Smooth muscle cell (in vitro differentiated cells): ENCODE results near the gene GRIK3. TPM values are rescaled to one million over a fixed set of nuclear protein-coding genes. Genes with fewer than 3 reads are reported as not detected.
A peak's percentile ranks its signal among the peaks of the same experiment; 100 is the strongest.

Experiments used
- DNase-seq: peaks from one replicate; lab custom pipeline; 2025; ENCODE audit not compliant: unreplicated experiment; lab: John Stamatoyannopoulos, UW
- H2AFZ ChIP-seq: fragments of 200-600 bp; sonication (generic); 2 replicates; pipeline ENCODE4 v1.6.0; 2016; ENCODE audit warnings: antibody characterized with exemption, low read depth, mild to moderate bottlenecking
- H3F3A ChIP-seq: fragments of 200-600 bp; sonication (generic); 2 replicates; pipeline ENCODE4 v1.6.0; 2017; ENCODE audit warnings: antibody characterized with exemption, low read depth
- H3K27ac ChIP-seq: fragments of 200-600 bp; sonication (generic); 2 replicates; pipeline ENCODE4 v1.5.1; 2016; ENCODE audit warnings: low read depth, mild to moderate bottlenecking
- H3K27me3 ChIP-seq: fragments of 200-600 bp; sonication (generic); 2 replicates; pipeline ENCODE4 v1.6.1; 2016; ENCODE audit warnings: low read depth, mild to moderate bottlenecking
- H3K36me3 ChIP-seq: fragments of 200-600 bp; sonication (generic); 2 replicates; pipeline ENCODE4 v1.5.1; 2016; ENCODE audit warnings: low read depth
- H3K4me1 ChIP-seq: fragments of 200-600 bp; sonication (generic); 2 replicates; pipeline ENCODE4 v1.5.1; 2016; ENCODE audit warnings: low read depth
- H3K4me2 ChIP-seq: fragments of 200-600 bp; sonication (generic); 2 replicates; pipeline ENCODE4 v1.6.0; 2016; ENCODE audit warnings: mild to moderate bottlenecking
- H3K4me3 ChIP-seq: fragments of 200-600 bp; sonication (generic); 2 replicates; pipeline ENCODE4 v1.5.1; 2016; ENCODE audit warnings: mild to moderate bottlenecking
- H3K79me2 ChIP-seq: fragments of 200-600 bp; sonication (generic); 2 replicates; pipeline ENCODE4 v1.6.0; 2016; ENCODE audit warnings: low read depth, mild to moderate bottlenecking
- H3K9ac ChIP-seq: fragments of 200-600 bp; sonication (generic); 2 replicates; pipeline ENCODE4 v1.6.0; 2016; ENCODE audit warnings: low read depth
- H3K9me3 ChIP-seq: fragments of 200-600 bp; sonication (generic); replicated peaks from 2 replicates; pipeline ENCODE4 v1.5.1; 2016; ENCODE audit warnings: low read depth
- H4K20me1 ChIP-seq: fragments of 200-600 bp; sonication (generic); 2 replicates; pipeline ENCODE4 v1.6.0; 2016; ENCODE audit warnings: low read depth
- WGBS: methylation state at CpG from one replicate; pipeline ENCODE4 v1.1.7; 2016; ENCODE audit warnings: low lambda C conversion rate; 5-methylcytosine and 5-hydroxymethylcytosine counted together
- polyA plus RNA-seq: library from polyadenylated mRNA; unstranded; fragments of >200 nt; fragmentation: Nextera tagmentation; extraction: Ambion mirVana; gene quantifications from 2 replicates; pipeline ENCODE4 v1.2.1, GENCODE V29; 2016
- total RNA-seq: library from RNA; depleted of rRNA; stranded (reverse); fragments of >200 nt; gene quantifications from 2 replicates; pipeline ENCODE4 v1.2.3, GENCODE V29; 2014
- TF ChIP-seq, protein P1 (sequence below): fragments of 200-600 bp; sonication (generic); IDR thresholded peaks from 2 replicates; pipeline ENCODE4 v1.5.1; 2017; ENCODE audit warnings: borderline replicate concordance, mild to moderate bottlenecking, antibody characterized with exemption; ENCODE audit not compliant: insufficient read depth, poor library complexity, severe bottlenecking

The GRIK3 gene
- total and polyA plus RNA-seq, 2 experiments from 2014 or later, result 0.04 TPM; not detected in 1

DNA sequence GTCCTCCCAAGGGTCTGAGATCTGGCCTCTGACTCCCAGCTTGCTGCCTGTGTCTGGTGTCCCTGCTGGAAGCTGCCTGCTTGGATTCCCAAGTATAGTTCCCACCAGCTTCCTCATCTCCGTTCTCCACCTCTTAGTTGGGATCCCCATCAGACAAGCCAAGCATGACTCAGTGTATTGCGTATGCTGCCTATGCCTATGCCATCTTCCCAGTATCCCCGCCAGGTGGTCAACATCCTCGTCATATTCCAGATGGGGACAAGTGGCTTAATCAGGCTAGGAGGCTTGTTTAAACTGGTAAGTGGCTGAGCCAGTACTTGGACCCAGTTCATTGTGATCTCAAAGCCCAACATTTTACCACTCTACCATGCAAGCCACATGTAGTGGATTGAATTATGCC lies 204.4 kb downstream of the GRIK3 start:
- no peaks in the 10 kb centered on the region for H3K79me2 ChIP-seq
- no peak for DNase-seq
- TF ChIP-seq, protein P1, sequence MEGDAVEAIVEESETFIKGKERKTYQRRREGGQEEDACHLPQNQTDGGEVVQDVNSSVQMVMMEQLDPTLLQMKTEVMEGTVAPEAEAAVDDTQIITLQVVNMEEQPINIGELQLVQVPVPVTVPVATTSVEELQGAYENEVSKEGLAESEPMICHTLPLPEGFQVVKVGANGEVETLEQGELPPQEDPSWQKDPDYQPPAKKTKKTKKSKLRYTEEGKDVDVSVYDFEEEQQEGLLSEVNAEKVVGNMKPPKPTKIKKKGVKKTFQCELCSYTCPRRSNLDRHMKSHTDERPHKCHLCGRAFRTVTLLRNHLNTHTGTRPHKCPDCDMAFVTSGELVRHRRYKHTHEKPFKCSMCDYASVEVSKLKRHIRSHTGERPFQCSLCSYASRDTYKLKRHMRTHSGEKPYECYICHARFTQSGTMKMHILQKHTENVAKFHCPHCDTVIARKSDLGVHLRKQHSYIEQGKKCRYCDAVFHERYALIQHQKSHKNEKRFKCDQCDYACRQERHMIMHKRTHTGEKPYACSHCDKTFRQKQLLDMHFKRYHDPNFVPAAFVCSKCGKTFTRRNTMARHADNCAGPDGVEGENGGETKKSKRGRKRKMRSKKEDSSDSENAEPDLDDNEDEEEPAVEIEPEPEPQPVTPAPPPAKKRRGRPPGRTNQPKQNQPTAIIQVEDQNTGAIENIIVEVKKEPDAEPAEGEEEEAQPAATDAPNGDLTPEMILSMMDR, result no peak
- no peaks in the 10 kb centered on the region for H3K27me3 ChIP-seq
- no peak overlapping the region for H3K4me3 ChIP-seq
- H3K9me3 ChIP-seq, result no peaks in the 10 kb centered on the region
- no peak overlapping the region for H3K4me2 ChIP-seq
- no peak overlapping the region for H3K27ac ChIP-seq
- H3F3A ChIP-seq, result no peaks in the 10 kb centered on the region
- peaks cover 2% of the 10 kb centered on the region for H3K4me1 ChIP-seq
- H4K20me1 ChIP-seq, result no peaks in the 10 kb centered on the region
- H3K9ac ChIP-seq, result no peak overlapping the region
- no peaks in the 10 kb centered on the region for H3K36me3 ChIP-seq
- WGBS, result 89% methylated on average over 4 of the region's 4 CpGs
- H2AFZ ChIP-seq, result no peak overlapping the region

DNA sequence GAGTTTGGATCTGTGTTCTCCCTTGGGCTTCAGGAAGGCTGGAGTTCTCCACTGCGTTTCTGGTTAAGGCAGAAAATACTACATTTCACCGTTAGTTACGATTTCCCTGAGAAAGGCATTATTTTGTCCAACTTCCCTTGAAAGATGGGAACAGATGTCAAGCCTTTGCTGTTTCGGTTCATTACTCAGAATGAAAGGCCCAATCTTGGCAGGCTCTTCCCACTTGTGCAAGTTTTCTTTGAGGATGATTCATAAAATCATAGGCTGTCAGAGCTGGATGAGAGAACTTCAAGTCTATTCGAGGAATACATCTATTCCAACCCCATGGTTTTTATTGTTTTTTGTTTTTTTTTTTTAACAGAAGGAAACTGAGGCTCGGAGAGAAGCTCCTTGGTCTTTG lies 205.2 kb downstream of the GRIK3 start:
- H3K4me2 ChIP-seq, result no peak overlapping the region
- TF ChIP-seq, protein P1, result no peak
- no peaks in the 10 kb centered on the region for H3K27me3 ChIP-seq
- H4K20me1 ChIP-seq, result no peaks in the 10 kb centered on the region
- H3K79me2 ChIP-seq, result no peaks in the 10 kb centered on the region
- H3K9ac ChIP-seq, result no peak overlapping the region
- no peak overlapping the region for H2AFZ ChIP-seq
- peaks cover 11% of the 10 kb centered on the region for H3K4me1 ChIP-seq
- 87% methylated on average over 6 of the region's 6 CpGs for WGBS
- no peaks in the 10 kb centered on the region for H3K36me3 ChIP-seq
- DNase-seq, result no peak
- no peaks in the 10 kb centered on the region for H3K9me3 ChIP-seq
- H3F3A ChIP-seq, result no peaks in the 10 kb centered on the region
- no peak overlapping the region for H3K4me3 ChIP-seq
- no peak overlapping the region for H3K27ac ChIP-seq

- Histone ChIP-seq H2AFZ (no peak overlapping the region), H3K4me2 (no peak overlapping the region), H3K9me3 (no peaks in the 10 kb centered on the region), H3K4me3 (no peak overlapping the region), H3K27me3 (peaks cover 3% of the 10 kb centered on the region), H3K79me2 (no peaks in the 10 kb centered on the region), H4K20me1 (no peaks in the 10 kb centered on the region), H3K4me1 (peaks cover 13% of the 10 kb centered on the region), H3F3A (no peaks in the 10 kb centered on the region), H3K36me3 (no peaks in the 10 kb centered on the region), H3K9ac (no peak overlapping the region), H3K27ac (no peak overlapping the region)
- TF ChIP-seq, protein P1, result no peak
- 87% methylated on average over 6 of the region's 6 CpGs for WGBS
- no peak for DNase-seq
These were observed 209.1 kb downstream of the GRIK3 start for GRCh38 chr1:36825226-36825625.

GRCh38 chr1:36824390-36824861 lies 209.9 kb downstream of the GRIK3 start:
- Histone ChIP-seq H3K4me2 (peak overlapping the region; percentile 55), H4K20me1 (no peaks in the 10 kb centered on the region), H2AFZ (peak overlapping the region; percentile 81), H3K4me1 (peaks cover 13% of the 10 kb centered on the region), H3K4me3 (no peak overlapping the region), H3K36me3 (no peaks in the 10 kb centered on the region), H3K9ac (no peak overlapping the region), H3F3A (no peaks in the 10 kb centered on the region), H3K27ac (no peak overlapping the region), H3K27me3 (peaks cover 3% of the 10 kb centered on the region), H3K9me3 (no peaks in the 10 kb centered on the region), H3K79me2 (no peaks in the 10 kb centered on the region)
- no peak for DNase-seq
- 36% methylated on average over 12 of the region's 12 CpGs for WGBS
- TF ChIP-seq, protein P1, result no peak
